Activated effector memory CD4-positive, alpha-beta T cell treated with anti-CD3 and anti-CD28 coated beads, Interleukin-2, amount 50 U/mL, for 16 hours (primary cell): ENCODE data around the gene ADAP1.
A peak's percentile ranks its signal among the peaks of the same experiment; 100 is the strongest.

Experiments used
- DNase-seq: peaks from one replicate; pipeline ENCODE4 v3.0.0-alpha.2; 2020

ADAP1 gene

GRCh38 chr7:957418-958220, 3.1 kb upstream of the ADAP1 start:
- DNase-seq = peak; percentile 57

- peak; percentile 58 for DNase-seq
Measured at GRCh38 chr7:956031-956430, 1.6 kb upstream of the ADAP1 start.

- peak; percentile 62 for DNase-seq
Measured at GRCh38 chr7:953547-954327, 743 bp downstream of the ADAP1 start.

- DNase-seq = peak; percentile 59
Measured at GRCh38 chr7:952548-953441, 1.7 kb downstream of the ADAP1 start.

GRCh38 chr7:951881-952547, 2.5 kb downstream of the ADAP1 start:
- DNase-seq = peak; percentile 61

- peak; percentile 60 for DNase-seq
Measured at GRCh38 chr7:949021-949934, 5.2 kb downstream of the ADAP1 start.

GRCh38 chr7:947391-948210, 6.9 kb downstream of the ADAP1 start:
- peak; percentile 53 for DNase-seq

- peak; percentile 50 for DNase-seq
Measured at GRCh38 chr7:946256-946996, 8.1 kb downstream of the ADAP1 start.

- peak; percentile 58 for DNase-seq
Measured at GRCh38 chr7:945556-946255, 8.8 kb downstream of the ADAP1 start.

GRCh38 chr7:945147-945555, 9.3 kb downstream of the ADAP1 start:
- peak; percentile 56 for DNase-seq

- DNase-seq = peak; percentile 13
Measured at GRCh38 chr7:944744-945143, 9.7 kb downstream of the ADAP1 start.

- DNase-seq = peak; percentile 24
Measured at GRCh38 chr7:943793-944192, 10.7 kb downstream of the ADAP1 start.

- no peak for DNase-seq
Measured at GRCh38 chr7:940599-941408, 13.7 kb downstream of the ADAP1 start.

- DNase-seq = peak; percentile 21
Measured at GRCh38 chr7:939843-940242, 14.6 kb downstream of the ADAP1 start.

- DNase-seq = peak; percentile 58
Measured at GRCh38 chr7:938546-939185, 15.8 kb downstream of the ADAP1 start.

GRCh38 chr7:937856-938484, 16.5 kb downstream of the ADAP1 start:
- DNase-seq = peak; percentile 47
